Epithelial cell of esophagus (primary cell): ENCODE data around the gene C2orf81.
A peak's percentile ranks its signal among the peaks of the same experiment; 100 is the strongest.
"Not testable (repeated sequence)": the region's sequence is repeated elsewhere in the genome, so short reads cannot be mapped to it uniquely, and the experiment has no call there.

Experiments
- DNase-seq: peaks from one replicate; pipeline ENCODE4 v3.0.0; 2010; ENCODE audit warnings: low read depth
- H3K4me3 ChIP-seq: 2 replicates; pipeline ENCODE4 v1.5.1; 2011; ENCODE audit warnings: mild to moderate bottlenecking, low read length, control low read depth
- CTCF ChIP-seq: IDR thresholded peaks from 2 replicates; pipeline ENCODE4 v1.5.1; 2011; ENCODE audit warnings: low read depth, mild to moderate bottlenecking, low read length, control low read depth, inconsistent platforms; ENCODE audit not compliant: insufficient read depth; ENCODE audit errors: missing control alignments

Gene C2orf81

GRCh38 chr2:74448771-74449170 lies 27.4 kb upstream of the C2orf81 start:
- H3K4me3 ChIP-seq, result no peak overlapping the region
- TF ChIP-seq CTCF, result no peak
- DNase-seq, result no peak

- DNase-seq, result no peak
- no peak overlapping the region for H3K4me3 ChIP-seq
- no peak for TF ChIP-seq CTCF
These were observed 26.0 kb upstream of the C2orf81 start for GRCh38 chr2:74447230-74447999.

GRCh38 chr2:74444498-74445318 lies 23.3 kb upstream of the C2orf81 start:
- H3K4me3 ChIP-seq, result no peak overlapping the region
- TF ChIP-seq CTCF, result no peak
- DNase-seq, result no peak

- DNase-seq, result not testable (repeated sequence)
- peak overlapping the region; percentile 72 for H3K4me3 ChIP-seq
These were observed 21.3 kb upstream of the C2orf81 start for GRCh38 chr2:74442483-74443297.

GRCh38 chr2:74441690-74442482 lies 20.5 kb upstream of the C2orf81 start, which contains the start of gene RTKN:
TSS of gene RTKN (minus strand) at chr2:74441937. CDS start at chr2:74441816, 121 bp downstream.
- TF ChIP-seq CTCF, result no peak
- peak; percentile 84 for DNase-seq
- peak within 1 kb of the TSS; percentile 72 for H3K4me3 ChIP-seq

GRCh38 chr2:74441170-74441689 lies 19.8 kb upstream of the C2orf81 start:
- no peak for DNase-seq
- peak overlapping the region; percentile 72 for H3K4me3 ChIP-seq
- TF ChIP-seq CTCF, result no peak
